OCI-LY3 (cell line): ENCODE results near the gene ERCC2.

Experiments used
- CTCF ChIP-seq: fragments of 200-600, 300-600 bp; sonication (generic); IDR thresholded peaks from 2 replicates; pipeline ENCODE4 v1.5.1; 2014; ENCODE audit warnings: antibody characterized with exemption, low read length, low read depth
- EZH2phosphoT487 ChIP-seq: fragments of 200-600 bp; shearing (Covaris generic); IDR thresholded peaks from 2 replicates; pipeline ENCODE4 v1.6.1; 2018; ENCODE audit warnings: antibody characterized with exemption, mixed run types, low read depth

GRCh38 chr19:45385392-45386221 lies 15.2 kb upstream of the ERCC2 start:
- no peak for TF ChIP-seq CTCF
- TF ChIP-seq EZH2phosphoT487: no peak
